Stimulated activated CD8-positive, alpha-beta memory T cell treated with anti-CD3 and anti-CD28 coated beads, Interleukin-2, amount 100 ng/mL, for 1 hour (primary cell): Measurements from ENCODE around the gene UMOD.
"Not testable (repeated sequence)": the region's sequence is repeated elsewhere in the genome, so short reads cannot be mapped to it uniquely, and the experiment has no call there.

Experiments
- DNase-seq, 2 donors: peaks; one replicate each; pipeline ENCODE4 v3.0.0-alpha.2; 2020; ENCODE audit warnings: low read depth in 2 of 2

UMOD gene

GRCh38 chr16:20321051-20321450, 31.5 kb downstream of the UMOD start:
- DNase-seq, result not testable (repeated sequence)

GRCh38 chr16:20320592-20320991, 31.9 kb downstream of the UMOD start:
- DNase-seq, result no peak

GRCh38 chr16:20320178-20320577, 32.3 kb downstream of the UMOD start:
- DNase-seq, result no peak

- no peak for DNase-seq
Observed at GRCh38 chr16:20319406-20319805, 33.1 kb downstream of the UMOD start.

- DNase-seq, result no peak
Observed at GRCh38 chr16:20318437-20318836, 34.1 kb downstream of the UMOD start.

- DNase-seq, result no peak
Observed at GRCh38 chr16:20318006-20318405, 34.5 kb downstream of the UMOD start.

- DNase-seq, result no peak
Observed at GRCh38 chr16:20317117-20317516, 35.4 kb downstream of the UMOD start.

- DNase-seq, result no peak
Observed at GRCh38 chr16:20316715-20317114, 35.8 kb downstream of the UMOD start.

- no peak for DNase-seq
Observed at GRCh38 chr16:20315764-20316163, 36.8 kb downstream of the UMOD start.

GRCh38 chr16:20314575-20314974, 37.9 kb downstream of the UMOD start:
- no peak for DNase-seq

GRCh38 chr16:20313741-20314140, 38.8 kb downstream of the UMOD start:
- DNase-seq, result no peak

GRCh38 chr16:20312536-20313095, 39.9 kb downstream of the UMOD start:
- not testable (repeated sequence) for DNase-seq

GRCh38 chr16:20311548-20311947, 41.0 kb downstream of the UMOD start:
- no peak for DNase-seq

GRCh38 chr16:20310421-20311395, 41.8 kb downstream of the UMOD start:
- DNase-seq, result no peak

- no peak for DNase-seq
Observed at GRCh38 chr16:20309786-20310185, 42.7 kb downstream of the UMOD start.

GRCh38 chr16:20308801-20309590, 43.5 kb downstream of the UMOD start:
- DNase-seq, result no peak

GRCh38 chr16:20308266-20308665, 44.2 kb downstream of the UMOD start:
- DNase-seq, result no peak

- no peak for DNase-seq
Observed at GRCh38 chr16:20307791-20308190, 44.7 kb downstream of the UMOD start.

- DNase-seq, result no peak
Observed at GRCh38 chr16:20307240-20307671, 45.3 kb downstream of the UMOD start.

- DNase-seq, result no peak
Observed at GRCh38 chr16:20306401-20306800, 46.1 kb downstream of the UMOD start.

GRCh38 chr16:20303012-20303411, 49.5 kb downstream of the UMOD start:
- DNase-seq, result no peak

- DNase-seq, result no peak
Observed at GRCh38 chr16:20302389-20302788, 50.1 kb downstream of the UMOD start.
